Right atrium auricular region (tissue), 2 donors: ENCODE data around the gene PAK1IP1. TPM values are rescaled to one million over a fixed set of nuclear protein-coding genes. Genes with fewer than 3 reads are reported as not detected.
"Not testable (repeated sequence)": the region's sequence is repeated elsewhere in the genome, so short reads cannot be mapped to it uniquely, and the experiment has no call there.

Source experiments
- DNase-seq: peaks from one replicate; pipeline ENCODE4 v3.0.0-alpha.2; 2019; ENCODE audit warnings: low spot score
- H3K27ac ChIP-seq, 2 donors: fragments of 200-600 bp; sonication (generic); 1 replicate in 1 of 2; 2 replicates in 1 of 2; pipeline ENCODE4 v1.5.1; 2016 to 2019
- H3K27me3 ChIP-seq, 2 donors: fragments of 200-600 bp; sonication (generic); one replicate each; pipeline versions ENCODE4 v1.5.1 to v1.6.0; 2017 to 2019
- H3K36me3 ChIP-seq: fragments of 200-600 bp; sonication (generic); one replicate; pipeline ENCODE4 v1.5.1; 2016
- H3K4me1 ChIP-seq, 2 donors: fragments of 200-600 bp; sonication (generic); one replicate each; pipeline versions ENCODE4 v1.5.1 to v1.6.0; 2017 to 2019
- H3K4me3 ChIP-seq, 2 donors: fragments of 200-600 bp; sonication (generic); 1 replicate in 1 of 2; 2 replicates in 1 of 2; pipeline ENCODE4 v1.5.1; 2017 to 2019; ENCODE audit warnings: mild to moderate bottlenecking in 1 of 2, moderate library complexity in 1 of 2
- H3K9me3 ChIP-seq, 2 donors: fragments of 200-600 bp; sonication (generic); one replicate each; pipeline ENCODE4 v1.5.1; 2019
- CTCF ChIP-seq, 2 donors: fragments of 200-600 bp; sonication (generic); IDR thresholded peaks; one replicate each; pipeline ENCODE4 v1.5.1; 2019; ENCODE audit warnings: antibody characterized with exemption in 2 of 2
- total RNA-seq, 2 donors: library from RNA; depleted of rRNA; stranded (reverse); fragments of >200 nt; gene quantifications; one replicate each; pipeline ENCODE4 v1.1.0, GENCODE V29; 2016

Gene PAK1IP1
- total RNA-seq, 2 donors from 2014 or later = 9.0 to 10.4 TPM

- TF ChIP-seq CTCF (IDR thresholded peaks at IDR 0.05) = no peak
Measured at GRCh38 chr6:10725716-10726115, 30.9 kb downstream of the PAK1IP1 start.

DNA sequence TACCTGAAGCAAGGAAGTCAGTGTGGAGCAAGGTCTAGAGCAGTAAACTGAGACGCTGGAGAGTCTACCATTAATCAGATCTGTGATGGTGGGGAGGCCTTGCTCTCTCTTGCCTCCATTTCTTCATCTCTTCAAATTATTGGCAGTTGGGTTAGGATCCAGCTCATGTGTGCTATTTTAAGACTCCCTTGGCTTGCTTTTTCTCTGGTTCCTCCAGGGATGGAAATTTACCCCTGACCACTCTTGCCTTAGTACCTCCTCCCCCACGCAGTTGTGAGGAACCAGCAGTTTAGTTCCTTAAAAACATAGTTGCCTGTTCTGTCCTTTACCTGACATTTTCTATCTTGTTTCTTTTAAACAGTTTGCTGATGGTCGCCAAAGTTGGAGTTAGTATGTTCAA is 35.5 kb downstream of the PAK1IP1 start:
- no peak for TF ChIP-seq CTCF (IDR thresholded peaks at IDR 0.05)
- no peaks in the 10 kb centered on the region for H3K27me3 ChIP-seq
- H3K9me3 ChIP-seq = no peaks in the 10 kb centered on the region
- H3K36me3 ChIP-seq = peaks cover 66% of the 10 kb centered on the region
- H3K4me1 ChIP-seq = peaks cover 0 to 2% of the 10 kb centered on the region in 2 donors
- DNase-seq = no peak
- H3K27ac ChIP-seq = peak overlapping the region in 1 of 2 donors; percentile 10
- H3K4me3 ChIP-seq = no peak overlapping the region

More at GRCh38 chr6:10725716-10726115, 30.9 kb downstream of the PAK1IP1 start:
- peaks cover 0 to 35% of the 10 kb centered on the region in 2 donors for H3K4me1 ChIP-seq
- no peak overlapping the region for H3K4me3 ChIP-seq
- no peaks in the 10 kb centered on the region for H3K9me3 ChIP-seq
- no peaks in the 10 kb centered on the region for H3K27me3 ChIP-seq
- no peak overlapping the region for H3K27ac ChIP-seq
- no peak for DNase-seq
- peaks cover 48% of the 10 kb centered on the region for H3K36me3 ChIP-seq

DNA sequence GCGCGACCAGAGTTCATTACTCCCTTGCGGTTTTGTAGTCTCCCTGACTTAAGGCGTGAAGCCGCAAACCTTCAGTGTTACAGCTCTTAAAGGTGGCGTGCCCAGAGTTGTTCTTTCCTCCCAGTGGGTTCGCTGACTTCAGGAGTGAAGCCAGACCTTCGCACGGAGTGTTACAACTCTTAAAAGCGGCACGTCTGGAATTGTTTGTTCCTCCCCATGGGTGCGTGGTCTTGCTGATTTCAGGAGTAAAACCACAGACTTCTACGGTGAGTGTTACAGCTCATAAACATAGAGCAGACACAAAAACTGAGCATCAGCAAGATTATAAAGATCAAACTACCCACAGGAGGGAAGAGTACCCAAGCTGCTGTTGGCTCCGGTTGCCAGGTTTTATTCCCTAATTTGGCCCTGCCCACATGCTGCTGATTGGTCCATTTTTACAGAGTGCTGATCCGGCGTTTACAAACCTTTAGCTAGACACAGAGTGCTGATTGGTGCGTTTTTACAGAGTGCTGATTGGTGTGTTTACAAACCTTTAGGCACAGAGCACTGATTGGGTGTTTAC is 38.5 kb downstream of the PAK1IP1 start:
- Histone ChIP-seq H3K4me3 (no peak overlapping the region), H3K36me3 (peaks cover 42% of the 10 kb centered on the region), H3K9me3 (no peaks in the 10 kb centered on the region), H3K4me1 (no peaks in the 10 kb centered on the region), H3K27me3 (no peaks in the 10 kb centered on the region), H3K27ac (no peak overlapping the region)
- DNase-seq = no peak
- TF ChIP-seq CTCF (IDR thresholded peaks at IDR 0.05) = no peak

- no peaks in the 10 kb centered on the region for H3K4me1 ChIP-seq
- no peak for TF ChIP-seq CTCF (IDR thresholded peaks at IDR 0.05)
- H3K27me3 ChIP-seq = no peaks in the 10 kb centered on the region
- no peak overlapping the region for H3K4me3 ChIP-seq
- DNase-seq = no peak
- H3K27ac ChIP-seq = no peak overlapping the region
- H3K9me3 ChIP-seq = no peaks in the 10 kb centered on the region
- H3K36me3 ChIP-seq = peaks cover 36% of the 10 kb centered on the region
Measured at GRCh38 chr6:10733863-10734262, 39.1 kb downstream of the PAK1IP1 start.

DNA sequence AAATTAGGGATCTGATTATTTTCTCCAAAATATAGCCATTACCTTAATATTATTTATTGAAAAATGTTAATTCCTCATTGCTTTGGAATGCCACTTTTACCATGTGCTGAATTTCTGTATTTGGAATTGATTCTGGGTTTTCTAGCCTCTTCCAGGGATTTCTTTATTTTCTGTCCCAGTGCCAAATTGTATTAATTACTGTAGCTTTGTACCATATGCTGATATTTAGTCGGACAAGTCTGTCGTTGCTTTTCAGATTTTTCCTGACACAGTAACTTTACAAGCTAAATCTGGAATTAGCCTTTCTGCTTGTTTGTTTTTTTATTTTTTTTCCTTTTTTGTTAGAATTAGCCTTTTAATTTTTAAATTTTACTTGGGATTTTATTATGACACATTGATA is 42.0 kb downstream of the PAK1IP1 start:
- H3K9me3 ChIP-seq = no peaks in the 10 kb centered on the region
- no peaks in the 10 kb centered on the region for H3K4me1 ChIP-seq
- H3K27ac ChIP-seq = no peak overlapping the region
- no peaks in the 10 kb centered on the region for H3K27me3 ChIP-seq
- no peak overlapping the region for H3K4me3 ChIP-seq
- H3K36me3 ChIP-seq = peaks cover 17% of the 10 kb centered on the region
- no peak for DNase-seq
- no peak for TF ChIP-seq CTCF (IDR thresholded peaks at IDR 0.05)

DNA sequence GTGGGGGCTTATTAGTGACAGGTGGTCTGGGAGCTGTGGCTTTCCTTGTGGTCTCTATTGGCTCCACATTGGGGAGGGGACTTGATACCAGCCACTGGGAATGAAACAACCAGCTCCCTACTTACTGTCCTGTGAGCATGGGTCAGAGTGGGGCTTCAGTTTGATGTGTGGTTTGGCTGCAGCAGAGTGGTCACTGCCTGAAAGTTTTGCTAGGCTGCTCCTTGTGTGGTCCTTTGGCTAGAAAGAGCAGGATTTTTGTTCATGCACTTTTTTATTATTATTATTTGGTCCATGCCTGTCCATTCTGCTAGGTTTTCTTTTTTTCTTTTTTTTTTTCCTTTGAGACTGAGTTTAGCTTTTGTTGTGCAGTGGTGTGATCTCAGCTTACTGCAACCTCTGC is 45.3 kb downstream of the PAK1IP1 start:
- no peak for DNase-seq
- H3K27me3 ChIP-seq = no peaks in the 10 kb centered on the region

GRCh38 chr6:10741643-10742042 is 46.9 kb downstream of the PAK1IP1 start:
- not testable (repeated sequence) for H3K27ac ChIP-seq, H3K27me3 ChIP-seq, H3K9me3 ChIP-seq, H3K4me3 ChIP-seq, H3K4me1 ChIP-seq, H3K36me3 ChIP-seq, DNase-seq

More for the DNA sequence above, 45.3 kb downstream of the PAK1IP1 start:
- Histone ChIP-seq H3K9me3 (no peaks in the 10 kb centered on the region), H3K27ac (no peak overlapping the region), H3K36me3 (no peaks in the 10 kb centered on the region), H3K4me1 (no peaks in the 10 kb centered on the region), H3K4me3 (no peak overlapping the region)
- no peak for TF ChIP-seq CTCF (IDR thresholded peaks at IDR 0.05)
